Activated CD4-positive, alpha-beta memory T cell treated with anti-CD3 and anti-CD28 coated beads, Interleukin-2, amount 10 ng/mL, durations not matched to agents 7 days and 5 days (primary cell): Measurements from ENCODE around the gene NAALADL2. TPM values are rescaled to one million over a fixed set of nuclear protein-coding genes. Genes with fewer than 3 reads are reported as not detected.
"Not testable (repeated sequence)": the region's sequence is repeated elsewhere in the genome, so short reads cannot be mapped to it uniquely, and the experiment has no call there.

Experiments used
- CTCF ChIA-PET: fragments of 350-600 bp; sonication (Branson Sonifier 250); formaldehyde crosslinking; loops from one replicate; lab custom pipeline; 2021; ENCODE audit warnings: antibody characterized with exemption, inconsistent platforms; lab: Charles Lee
- POLR2A ChIA-PET: fragments of 350-600 bp; sonication (Branson Sonifier 250); formaldehyde crosslinking; loops from one replicate; lab custom pipeline; 2021; ENCODE audit warnings: antibody characterized with exemption; lab: Charles Lee
- DNase-seq: peaks from one replicate; pipeline ENCODE4 v3.0.0-alpha.2; 2020
- H3K27ac Mint-ChIP-seq: one replicate; pipeline ENCODE4 v1.8.0; 2021; ENCODE audit warnings: mild to moderate bottlenecking, mixed read lengths
- H3K27me3 Mint-ChIP-seq: one replicate; pipeline ENCODE4 v1.8.0; 2021; ENCODE audit warnings: mixed read lengths
- H3K36me3 Mint-ChIP-seq: one replicate; pipeline ENCODE4 v1.8.0; 2021; ENCODE audit warnings: low read depth, mixed read lengths
- H3K4me1 Mint-ChIP-seq: one replicate; pipeline ENCODE4 v1.8.0; 2021; ENCODE audit warnings: mixed read lengths
- H3K4me3 Mint-ChIP-seq: one replicate; pipeline ENCODE4 v1.8.0; 2021; ENCODE audit warnings: mild to moderate bottlenecking, mixed read lengths
- H3K9me3 Mint-ChIP-seq: one replicate; pipeline ENCODE4 v1.8.0; 2021; ENCODE audit warnings: mixed read lengths
- total RNA-seq, 2 experiments: library from RNA; stranded (reverse); gene quantifications; one replicate each; pipeline ENCODE4 v1.2.3, GENCODE V29; 2021

The NAALADL2 gene
- total RNA-seq, 2 experiments from 2014 or later: not detected

- no peak for DNase-seq
- Mint-ChIP-seq H3K4me1 (no peaks in the 10 kb centered on the region), H3K27me3 (no peaks in the 10 kb centered on the region), H3K27ac (no peak overlapping the region), H3K36me3 (no peaks in the 10 kb centered on the region), H3K9me3 (peaks cover 2% of the 10 kb centered on the region), H3K4me3 (no peak overlapping the region)
- CTCF ChIA-PET: no interaction called here
- POLR2A ChIA-PET: no interaction called here
These were observed 918.8 kb downstream of the NAALADL2 start for GRCh38 chr3:175777965-175778364.

- Mint-ChIP-seq H3K36me3 (no peaks in the 10 kb centered on the region), H3K27ac (no peak overlapping the region), H3K4me1 (no peaks in the 10 kb centered on the region), H3K4me3 (no peak overlapping the region), H3K27me3 (no peaks in the 10 kb centered on the region), H3K9me3 (peaks cover 2% of the 10 kb centered on the region)
- DNase-seq: no peak
- POLR2A ChIA-PET: no interaction called here
- CTCF ChIA-PET: no interaction called here
These were observed 919.9 kb downstream of the NAALADL2 start for GRCh38 chr3:175778994-175779393.

GRCh38 chr3:175787109-175787508 is 928.0 kb downstream of the NAALADL2 start:
- H3K4me1 Mint-ChIP-seq, H3K36me3 Mint-ChIP-seq, H3K27ac Mint-ChIP-seq, H3K27me3 Mint-ChIP-seq, H3K4me3 Mint-ChIP-seq, POLR2A ChIA-PET, DNase-seq, H3K9me3 Mint-ChIP-seq, CTCF ChIA-PET: not testable (repeated sequence)

DNA sequence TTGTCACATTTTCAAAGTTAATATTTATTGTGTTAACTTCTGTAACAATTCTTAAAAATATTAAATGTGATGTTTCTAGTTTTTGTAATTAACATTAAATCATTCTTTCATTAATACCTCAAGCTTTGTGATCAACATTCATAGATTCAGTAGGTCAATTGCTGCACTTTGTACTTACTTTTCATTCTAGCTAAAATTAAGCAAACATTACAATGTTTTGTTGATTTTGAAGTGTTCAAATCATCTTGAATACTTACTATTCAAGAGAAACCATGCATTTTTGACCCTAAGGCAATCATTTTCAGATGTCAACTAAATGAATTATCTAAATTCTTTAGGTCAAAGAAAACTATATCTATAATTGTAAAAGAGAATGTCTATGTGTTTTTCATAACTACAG is 933.1 kb downstream of the NAALADL2 start:
- H3K4me1 Mint-ChIP-seq: no peaks in the 10 kb centered on the region
- peaks cover 5% of the 10 kb centered on the region for H3K9me3 Mint-ChIP-seq
- H3K36me3 Mint-ChIP-seq: no peaks in the 10 kb centered on the region
- no peaks in the 10 kb centered on the region for H3K27me3 Mint-ChIP-seq
- no peak for DNase-seq
- H3K27ac Mint-ChIP-seq: no peak overlapping the region
- CTCF ChIA-PET: no interaction called here
- POLR2A ChIA-PET: no interaction called here
- no peak overlapping the region for H3K4me3 Mint-ChIP-seq

DNA sequence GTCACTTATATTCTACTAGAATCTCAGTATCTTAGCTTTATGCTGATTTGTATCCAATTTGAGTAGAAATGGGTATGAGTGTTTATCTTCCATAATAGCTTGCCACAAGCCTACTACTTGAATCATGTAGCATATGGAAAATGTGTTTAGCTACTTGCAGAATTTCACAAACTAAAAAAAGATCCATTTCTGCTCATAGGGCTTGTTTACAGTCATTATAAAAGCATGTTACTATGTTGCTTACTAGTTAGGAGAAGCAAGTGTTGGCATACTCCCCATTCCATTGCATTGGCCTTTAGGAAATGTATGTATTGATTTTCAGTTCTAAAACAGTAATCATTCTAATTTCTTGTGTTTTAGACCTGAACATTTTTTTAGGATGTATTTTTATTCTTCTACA is 939.2 kb downstream of the NAALADL2 start:
- Mint-ChIP-seq H3K36me3 (no peaks in the 10 kb centered on the region), H3K4me1 (no peaks in the 10 kb centered on the region), H3K9me3 (no peaks in the 10 kb centered on the region), H3K27ac (no peak overlapping the region), H3K27me3 (no peaks in the 10 kb centered on the region), H3K4me3 (no peak overlapping the region)
- DNase-seq: no peak
- ChIA-PET CTCF (no interaction called here), POLR2A (no interaction called here)

DNA sequence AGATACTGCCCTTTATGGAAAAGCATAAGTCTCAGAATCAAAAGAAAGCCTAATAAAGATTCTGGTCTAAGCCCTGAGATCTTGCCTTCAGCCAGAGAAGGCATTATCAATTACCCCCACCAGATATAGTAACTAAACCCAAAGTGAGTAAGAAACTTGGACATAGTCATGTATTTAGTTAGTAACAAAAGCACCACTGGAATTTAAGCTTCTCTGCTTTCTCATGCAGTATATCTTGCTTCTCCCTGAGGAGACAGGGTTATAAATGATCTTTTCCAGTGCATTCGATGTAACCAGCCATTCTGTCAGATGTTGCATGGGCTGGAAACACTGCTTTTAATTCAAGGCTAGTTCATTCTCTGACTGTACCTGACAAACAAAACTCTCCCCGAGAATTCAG is 946.7 kb downstream of the NAALADL2 start:
- no peaks in the 10 kb centered on the region for H3K4me1 Mint-ChIP-seq
- H3K4me3 Mint-ChIP-seq: no peak overlapping the region
- DNase-seq: no peak
- H3K27ac Mint-ChIP-seq: no peak overlapping the region
- no peaks in the 10 kb centered on the region for H3K27me3 Mint-ChIP-seq
- POLR2A ChIA-PET: no interaction called here
- H3K9me3 Mint-ChIP-seq: no peaks in the 10 kb centered on the region
- no peaks in the 10 kb centered on the region for H3K36me3 Mint-ChIP-seq
- CTCF ChIA-PET: no interaction called here

- H3K4me3 Mint-ChIP-seq: no peak overlapping the region
- ChIA-PET CTCF (no interaction called here), POLR2A (no interaction called here)
- H3K9me3 Mint-ChIP-seq: no peaks in the 10 kb centered on the region
- H3K4me1 Mint-ChIP-seq: no peaks in the 10 kb centered on the region
- H3K27ac Mint-ChIP-seq: no peak overlapping the region
- no peak for DNase-seq
- no peaks in the 10 kb centered on the region for H3K27me3 Mint-ChIP-seq
- H3K36me3 Mint-ChIP-seq: no peaks in the 10 kb centered on the region
These were observed 948.0 kb downstream of the NAALADL2 start for GRCh38 chr3:175807175-175807574.

DNA sequence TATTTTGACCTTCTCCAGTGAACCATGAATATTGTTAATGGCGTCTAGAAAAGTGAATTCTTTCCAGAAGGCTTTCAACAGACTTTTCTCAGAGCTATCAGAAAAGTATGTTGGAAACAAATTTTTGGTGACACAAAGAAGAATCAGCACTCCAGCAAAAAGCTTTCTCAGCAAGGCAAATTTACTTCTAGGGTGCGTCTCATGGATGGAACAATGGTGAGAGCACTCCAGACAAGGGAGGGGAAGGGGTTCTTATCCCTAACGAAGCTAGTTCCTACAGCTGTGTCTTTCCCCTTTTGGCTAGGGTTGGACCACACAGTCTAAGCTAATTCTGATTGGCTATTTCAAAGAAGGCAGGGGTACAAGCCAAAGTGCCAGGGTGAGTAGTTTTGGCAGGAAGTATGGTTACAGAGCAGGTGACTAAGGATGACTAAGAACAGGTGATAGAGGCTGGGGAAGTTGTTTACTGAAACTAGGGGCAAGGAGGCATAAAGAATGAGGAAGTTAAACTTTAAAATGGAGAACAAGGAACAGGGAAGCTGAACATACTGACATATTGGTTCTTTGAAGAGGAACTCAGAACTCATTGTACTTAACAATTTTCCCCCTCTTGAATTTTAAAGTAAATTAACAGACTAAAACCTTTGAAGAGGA is 959.8 kb downstream of the NAALADL2 start:
- H3K9me3 Mint-ChIP-seq: peaks cover 23% of the 10 kb centered on the region
- H3K4me1 Mint-ChIP-seq: no peaks in the 10 kb centered on the region
- no peaks in the 10 kb centered on the region for H3K27me3 Mint-ChIP-seq
- ChIA-PET CTCF (no interaction called here), POLR2A (no interaction called here)
- DNase-seq: no peak
- no peak overlapping the region for H3K27ac Mint-ChIP-seq
- H3K4me3 Mint-ChIP-seq: no peak overlapping the region
- no peaks in the 10 kb centered on the region for H3K36me3 Mint-ChIP-seq

GRCh38 chr3:175822766-175823491 is 963.8 kb downstream of the NAALADL2 start:
- DNase-seq, CTCF ChIA-PET, H3K4me1 Mint-ChIP-seq, H3K27me3 Mint-ChIP-seq, POLR2A ChIA-PET, H3K27ac Mint-ChIP-seq, H3K4me3 Mint-ChIP-seq, H3K36me3 Mint-ChIP-seq: not testable (repeated sequence)
- H3K9me3 Mint-ChIP-seq: peaks cover 17% of the 10 kb centered on the region

DNA sequence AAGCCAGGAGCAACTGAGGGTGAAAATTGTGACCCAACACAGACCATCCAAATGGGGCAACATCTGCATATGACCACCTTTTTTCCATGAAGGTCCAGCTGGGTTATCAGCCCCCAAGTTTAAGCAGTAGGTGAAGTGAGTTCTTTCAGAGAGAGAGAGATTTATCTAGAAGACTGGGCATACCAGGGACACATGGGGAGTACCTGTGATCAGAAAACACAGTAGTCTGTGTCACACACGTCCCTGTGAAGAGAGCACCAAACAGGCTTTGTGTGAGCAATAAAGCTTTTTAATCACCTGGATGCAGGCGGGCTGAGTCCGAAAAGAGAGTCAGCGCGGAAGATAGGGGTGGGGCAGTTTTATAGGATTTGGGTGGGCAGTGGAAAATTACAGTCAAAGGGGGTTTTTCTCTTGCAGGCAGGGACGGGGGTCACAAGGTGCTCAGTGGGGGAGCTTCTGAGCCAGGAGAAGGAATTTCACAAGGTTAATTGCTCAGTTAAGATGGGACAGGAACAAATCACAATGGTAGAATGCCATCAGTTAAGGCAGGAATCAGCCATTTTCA is 966.0 kb downstream of the NAALADL2 start:
- DNase-seq, POLR2A ChIA-PET, CTCF ChIA-PET, H3K4me3 Mint-ChIP-seq, H3K36me3 Mint-ChIP-seq, H3K4me1 Mint-ChIP-seq, H3K9me3 Mint-ChIP-seq, H3K27ac Mint-ChIP-seq, H3K27me3 Mint-ChIP-seq: not testable (repeated sequence)

DNA sequence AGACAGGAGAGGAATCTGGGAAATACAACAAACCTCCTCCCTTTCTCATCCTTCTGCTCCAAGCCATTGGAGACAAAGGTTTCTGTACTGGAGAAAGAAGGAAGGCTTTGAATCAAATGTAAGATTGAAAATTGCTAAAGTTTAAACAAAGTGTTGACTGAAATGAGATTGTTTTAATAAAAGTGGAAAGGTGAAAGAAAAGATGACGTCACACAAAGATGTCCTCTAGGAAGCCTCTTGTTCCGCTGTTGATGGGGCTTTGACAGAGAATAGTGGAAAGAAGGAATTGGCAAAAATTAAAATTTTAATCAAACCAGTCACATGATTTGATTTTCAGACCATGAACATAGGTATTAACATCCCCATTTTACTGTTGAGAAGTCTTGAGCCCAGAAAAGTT is 967.6 kb downstream of the NAALADL2 start:
- no peak for DNase-seq
- Mint-ChIP-seq H3K36me3 (no peaks in the 10 kb centered on the region), H3K4me3 (no peak overlapping the region), H3K9me3 (peaks cover 2% of the 10 kb centered on the region), H3K27ac (no peak overlapping the region), H3K4me1 (no peaks in the 10 kb centered on the region), H3K27me3 (no peaks in the 10 kb centered on the region)
- POLR2A ChIA-PET: no interaction called here
- CTCF ChIA-PET: no interaction called here

- POLR2A ChIA-PET, H3K27me3 Mint-ChIP-seq: not testable (repeated sequence)
These were observed 970.7 kb downstream of the NAALADL2 start for GRCh38 chr3:175829809-175830208.

GRCh38 chr3:175835763-175836162 is 976.6 kb downstream of the NAALADL2 start:
- POLR2A ChIA-PET, H3K36me3 Mint-ChIP-seq, H3K9me3 Mint-ChIP-seq, DNase-seq, H3K4me1 Mint-ChIP-seq, H3K27me3 Mint-ChIP-seq, H3K27ac Mint-ChIP-seq, CTCF ChIA-PET, H3K4me3 Mint-ChIP-seq: not testable (repeated sequence)

More at GRCh38 chr3:175829809-175830208, 970.7 kb downstream of the NAALADL2 start:
- DNase-seq, H3K4me3 Mint-ChIP-seq, CTCF ChIA-PET, H3K36me3 Mint-ChIP-seq, H3K4me1 Mint-ChIP-seq, H3K9me3 Mint-ChIP-seq, H3K27ac Mint-ChIP-seq: not testable (repeated sequence)

DNA sequence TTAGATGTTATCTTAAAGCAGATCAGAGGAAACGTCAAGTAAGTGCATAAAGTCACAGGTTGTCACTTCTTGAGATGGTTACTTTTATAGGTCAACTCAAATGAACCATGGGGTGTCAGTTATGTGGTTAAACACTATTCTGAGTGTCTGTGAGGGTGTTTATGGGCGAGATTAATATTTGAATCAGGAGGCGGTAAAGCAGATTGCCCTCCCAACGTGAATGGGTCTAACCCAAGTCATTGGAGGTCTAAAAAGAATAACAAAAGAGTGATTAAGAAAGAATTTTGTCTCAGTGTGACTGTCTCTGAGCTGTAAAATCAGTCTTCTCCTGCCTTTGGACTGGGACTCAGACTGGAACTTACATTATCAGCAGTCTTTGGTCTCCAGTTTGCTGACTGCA is 977.5 kb downstream of the NAALADL2 start:
- Mint-ChIP-seq H3K36me3 (no peaks in the 10 kb centered on the region), H3K4me1 (no peaks in the 10 kb centered on the region), H3K9me3 (no peaks in the 10 kb centered on the region), H3K27me3 (no peaks in the 10 kb centered on the region), H3K4me3 (no peak overlapping the region), H3K27ac (no peak overlapping the region)
- DNase-seq: no peak
- ChIA-PET CTCF (no interaction called here), POLR2A (no interaction called here)
